GM21390 (cell line): ENCODE data around the gene CPEB2.
"Not testable (repeated sequence)": the region's sequence is repeated elsewhere in the genome, so short reads cannot be mapped to it uniquely, and the experiment has no call there.

Source experiments
- ATAC-seq: cut with Tn5 transposase; IDR thresholded peaks from one replicate; pipeline ENCODE4 v1.9.1; 2021; ENCODE audit not compliant: unreplicated experiment

Gene CPEB2

GRCh38 chr4:15043226-15043625 lies 40.9 kb downstream of the CPEB2 start:
- ATAC-seq, result no peak

GRCh38 chr4:15043922-15044321 lies 41.6 kb downstream of the CPEB2 start:
- no peak for ATAC-seq

GRCh38 chr4:15054541-15054940 lies 52.3 kb downstream of the CPEB2 start:
- no peak for ATAC-seq

- no peak for ATAC-seq
Observed at GRCh38 chr4:15060213-15060612, 57.9 kb downstream of the CPEB2 start.

GRCh38 chr4:15063341-15063740 lies 61.1 kb downstream of the CPEB2 start:
- ATAC-seq, result no peak

- no peak for ATAC-seq
Observed at GRCh38 chr4:15065516-15065915, 63.2 kb downstream of the CPEB2 start.

- ATAC-seq, result no peak
Observed at GRCh38 chr4:15066140-15066539, 63.9 kb downstream of the CPEB2 start.

- no peak for ATAC-seq
Observed at GRCh38 chr4:15068298-15068697, 66.0 kb downstream of the CPEB2 start.

- no peak for ATAC-seq
Observed at GRCh38 chr4:15075875-15076274, 73.6 kb downstream of the CPEB2 start.

GRCh38 chr4:15077969-15078368 lies 75.7 kb downstream of the CPEB2 start:
- no peak for ATAC-seq

GRCh38 chr4:15078682-15079642 lies 76.7 kb downstream of the CPEB2 start:
- ATAC-seq, result no peak

GRCh38 chr4:15084780-15085179 lies 82.5 kb downstream of the CPEB2 start:
- ATAC-seq, result no peak

GRCh38 chr4:15085762-15086161 lies 83.5 kb downstream of the CPEB2 start:
- ATAC-seq, result not testable (repeated sequence)

GRCh38 chr4:15086259-15086658 lies 84.0 kb downstream of the CPEB2 start:
- not testable (repeated sequence) for ATAC-seq

- ATAC-seq, result no peak
Observed at GRCh38 chr4:15088394-15089035, 86.2 kb downstream of the CPEB2 start.

GRCh38 chr4:15089979-15090378 lies 87.7 kb downstream of the CPEB2 start:
- no peak for ATAC-seq

GRCh38 chr4:15100380-15100779 lies 98.1 kb downstream of the CPEB2 start:
- ATAC-seq, result no peak

- ATAC-seq, result no peak
Observed at GRCh38 chr4:15100994-15101695, 98.9 kb downstream of the CPEB2 start.

GRCh38 chr4:15104825-15105224 lies 102.5 kb downstream of the CPEB2 start:
- no peak for ATAC-seq

- no peak for ATAC-seq
Observed at GRCh38 chr4:15106399-15106798, 104.1 kb downstream of the CPEB2 start.

GRCh38 chr4:15109600-15109999 lies 107.3 kb downstream of the CPEB2 start:
- ATAC-seq, result no peak
